WTC11 (cell line): ENCODE data around the gene AQP9. TPM values are rescaled to one million over a fixed set of nuclear protein-coding genes. Genes with fewer than 3 reads are reported as not detected.

Experiments used
- ATAC-seq: fragments of 200-7000 bp; cut with Tn5 transposase; 2 replicates; pipeline ENCODE4 v1.10.0; 2021; ENCODE audit warnings: mild to moderate bottlenecking, moderate library complexity
- CTCF ChIA-PET: fragments of 300-600 bp; sonication (Branson Sonifier 250); formaldehyde crosslinking; loops from one replicate; lab custom pipeline; 2021; ENCODE audit warnings: antibody characterized with exemption; lab: Charles Lee
- POLR2A ChIA-PET: fragments of 350-600 bp; sonication (Branson Sonifier 250); formaldehyde crosslinking; loops from one replicate; lab custom pipeline; 2021; ENCODE audit warnings: antibody characterized with exemption; lab: Charles Lee
- DNase-seq: peaks from one replicate; pipeline ENCODE4 v3.0.0; 2021; ENCODE audit warnings: low spot score
- H3K27ac Mint-ChIP-seq: 2 replicates; pipeline ENCODE4 v1.8.0; 2021; ENCODE audit warnings: mixed read lengths
- H3K27me3 Mint-ChIP-seq: 2 replicates; pipeline ENCODE4 v1.8.0; 2021; ENCODE audit warnings: low read depth, mild to moderate bottlenecking, moderate library complexity, mixed read lengths
- H3K36me3 Mint-ChIP-seq: 2 replicates; pipeline ENCODE4 v1.8.0; 2021; ENCODE audit warnings: mixed read lengths
- H3K4me1 Mint-ChIP-seq: 2 replicates; pipeline ENCODE4 v1.8.0; 2022; ENCODE audit warnings: mixed read lengths
- H3K4me3 Mint-ChIP-seq: 2 replicates; pipeline ENCODE4 v1.8.0; 2021; ENCODE audit warnings: mild to moderate bottlenecking, moderate library complexity, mixed read lengths
- H3K9me3 Mint-ChIP-seq: 2 replicates; pipeline ENCODE4 v1.8.0; 2021; ENCODE audit warnings: mixed read lengths
- ESRRA ChIP-seq: sonication (generic); formaldehyde crosslinking; IDR thresholded peaks from 2 replicates; pipeline ENCODE4 v1.8.1; 2022; ENCODE audit warnings: mild to moderate bottlenecking, missing genetic modification reagents, borderline replicate concordance
- MYBL2 ChIP-seq: sonication (generic); formaldehyde crosslinking; IDR thresholded peaks from 2 replicates; pipeline ENCODE4 v1.8.1; 2023; ENCODE audit warnings: mild to moderate bottlenecking, moderate library complexity, missing genetic modification reagents
- RELA ChIP-seq: sonication (generic); formaldehyde crosslinking; IDR thresholded peaks from 2 replicates; pipeline ENCODE4 v1.8.1; 2022; ENCODE audit warnings: missing genetic modification reagents, mild to moderate bottlenecking, borderline replicate concordance
- SMAD3 ChIP-seq: sonication (generic); formaldehyde crosslinking; IDR thresholded peaks from 2 replicates; pipeline ENCODE4 v1.8.0; 2022; ENCODE audit warnings: missing genetic modification reagents, mild to moderate bottlenecking, borderline replicate concordance
- SOX15 ChIP-seq: fragments of 250-450 bp; sonication (Bioruptor Pico); IDR thresholded peaks from 2 replicates; pipeline ENCODE4 v1.9.0; 2021; ENCODE audit warnings: mild to moderate bottlenecking
- ZBTB21 ChIP-seq: sonication (generic); formaldehyde crosslinking; IDR thresholded peaks from 2 replicates; pipeline ENCODE4 v1.8.1; 2023; ENCODE audit warnings: mild to moderate bottlenecking, missing genetic modification reagents, borderline replicate concordance
- ZNF263 ChIP-seq: sonication (generic); formaldehyde crosslinking; IDR thresholded peaks from 2 replicates; pipeline ENCODE4 v1.8.1; 2022; ENCODE audit warnings: low read depth, mild to moderate bottlenecking, moderate library complexity, missing genetic modification reagents
- ZNF317 ChIP-seq: sonication (generic); formaldehyde crosslinking; IDR thresholded peaks from 2 replicates; pipeline ENCODE4 v1.8.1; 2023; ENCODE audit warnings: low read depth, mild to moderate bottlenecking, moderate library complexity, missing genetic modification reagents, borderline replicate concordance
- ZNF416 ChIP-seq: fragments of 250-450 bp; sonication (Bioruptor Pico); IDR thresholded peaks from 2 replicates; pipeline ENCODE4 v1.9.0; 2021; ENCODE audit warnings: mild to moderate bottlenecking, inconsistent platforms
- total RNA-seq: library from RNA; stranded (reverse); gene quantifications from 3 replicates; pipeline ENCODE4 v1.2.3, GENCODE V29; 2021
- TF ChIP-seq, protein P1 (sequence below): sonication (generic); formaldehyde crosslinking; IDR thresholded peaks from 2 replicates; pipeline ENCODE4 v1.8.1; 2022; ENCODE audit warnings: mild to moderate bottlenecking, missing genetic modification reagents, moderate library complexity, borderline replicate concordance
- TF ChIP-seq, protein P2 (sequence below): sonication (generic); formaldehyde crosslinking; IDR thresholded peaks from 2 replicates; pipeline ENCODE4 v1.8.0; 2022; ENCODE audit warnings: mild to moderate bottlenecking, missing genetic modification reagents
- TF ChIP-seq, protein P3 (sequence below): sonication (generic); formaldehyde crosslinking; IDR thresholded peaks from 2 replicates; pipeline ENCODE4 v1.8.0; 2022; ENCODE audit warnings: mild to moderate bottlenecking, missing genetic modification reagents
- TF ChIP-seq, protein P4 (sequence below): sonication (generic); formaldehyde crosslinking; IDR thresholded peaks from 2 replicates; pipeline ENCODE4 v1.8.1; 2023; ENCODE audit warnings: mild to moderate bottlenecking, missing genetic modification reagents, moderate library complexity
- TF ChIP-seq, protein P5 (sequence below): sonication (generic); formaldehyde crosslinking; IDR thresholded peaks from 2 replicates; pipeline ENCODE4 v1.8.0; 2023; ENCODE audit warnings: mild to moderate bottlenecking, missing genetic modification reagents
- TF ChIP-seq, protein P6 (sequence below): sonication (generic); formaldehyde crosslinking; IDR thresholded peaks from 2 replicates; pipeline ENCODE4 v1.8.1; 2022; ENCODE audit warnings: missing genetic modification reagents, borderline replicate concordance

AQP9 gene
- total RNA-seq, 1 experiment from 2014 or later: 0.07 TPM

DNA sequence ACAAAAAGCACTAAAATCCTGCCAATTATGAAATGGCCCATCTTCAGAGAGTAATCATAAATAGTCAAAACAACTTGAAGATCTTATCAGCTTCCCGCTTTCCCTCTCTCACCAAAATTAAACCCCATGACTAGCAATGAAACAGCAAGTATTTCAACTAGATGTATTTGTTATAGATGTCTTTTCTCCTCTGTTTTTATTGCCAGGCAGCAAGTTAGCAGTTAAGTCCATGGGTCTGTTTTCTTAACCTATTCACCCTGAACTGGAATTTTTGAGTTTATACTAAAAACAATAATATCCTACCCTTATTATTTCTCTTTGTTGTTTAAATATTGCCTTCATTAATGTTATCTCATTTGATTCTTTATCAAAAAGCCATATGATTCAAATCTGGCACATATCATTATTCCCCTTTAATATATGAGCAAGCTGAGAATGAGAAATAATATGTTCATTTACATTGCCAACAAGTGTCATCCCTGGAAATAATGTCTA is 23.3 kb downstream of the AQP9 start (continued):
- no peak for TF ChIP-seq SOX15

DNA sequence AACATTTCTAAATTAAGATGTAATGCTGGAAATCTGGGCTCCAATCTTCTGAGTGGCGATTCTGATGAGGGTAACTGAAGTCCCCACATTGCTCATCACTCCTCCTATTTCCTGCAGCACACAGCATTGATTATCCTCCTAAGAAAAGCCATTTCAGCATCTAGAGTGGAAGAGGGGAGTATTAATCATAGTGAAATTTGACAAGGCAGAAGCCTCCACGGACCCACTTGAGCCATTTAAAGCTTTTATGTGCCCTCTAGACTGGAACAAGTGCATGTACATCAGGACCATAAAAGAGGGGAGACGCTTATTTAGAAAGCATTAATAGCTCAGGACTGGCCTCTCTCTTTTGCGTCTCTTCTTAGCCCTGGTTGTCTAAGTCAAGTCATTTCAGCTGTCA is 25.8 kb downstream of the AQP9 start:
- no peak for DNase-seq
- ChIA-PET CTCF (interaction anchor here (1.0 to 1.2 kb wide), 2 partner anchors 86 to 93 kb away, joined by 3 to 6 read pairs; no protein-coding TSS in a partner anchor), POLR2A (no interaction called here)
- H3K27ac Mint-ChIP-seq: no peak overlapping the region
- no peaks in the 10 kb centered on the region for H3K36me3 Mint-ChIP-seq
- H3K4me3 Mint-ChIP-seq: no peak overlapping the region
- H3K4me1 Mint-ChIP-seq: no peaks in the 10 kb centered on the region
- ATAC-seq: no peak
- H3K9me3 Mint-ChIP-seq: no peaks in the 10 kb centered on the region
- peaks cover 7% of the 10 kb centered on the region; the same call in 1 of the 2 replicates for H3K27me3 Mint-ChIP-seq
- TF ChIP-seq RELA (CRISPR knock-in tag) (no peak), SMAD3 (no peak), MYBL2 (CRISPR knock-in tag) (no peak), ESRRA (CRISPR knock-in tag) (no peak), ZNF416 (CRISPR knock-in tag) (no peak), ZNF317 (no peak), ZNF263 (CRISPR knock-in tag) (no peak)
- TF ChIP-seq, protein P1, sequence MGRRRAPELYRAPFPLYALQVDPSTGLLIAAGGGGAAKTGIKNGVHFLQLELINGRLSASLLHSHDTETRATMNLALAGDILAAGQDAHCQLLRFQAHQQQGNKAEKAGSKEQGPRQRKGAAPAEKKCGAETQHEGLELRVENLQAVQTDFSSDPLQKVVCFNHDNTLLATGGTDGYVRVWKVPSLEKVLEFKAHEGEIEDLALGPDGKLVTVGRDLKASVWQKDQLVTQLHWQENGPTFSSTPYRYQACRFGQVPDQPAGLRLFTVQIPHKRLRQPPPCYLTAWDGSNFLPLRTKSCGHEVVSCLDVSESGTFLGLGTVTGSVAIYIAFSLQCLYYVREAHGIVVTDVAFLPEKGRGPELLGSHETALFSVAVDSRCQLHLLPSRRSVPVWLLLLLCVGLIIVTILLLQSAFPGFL (CRISPR knock-in tag): no peak
- TF ChIP-seq, protein P2, sequence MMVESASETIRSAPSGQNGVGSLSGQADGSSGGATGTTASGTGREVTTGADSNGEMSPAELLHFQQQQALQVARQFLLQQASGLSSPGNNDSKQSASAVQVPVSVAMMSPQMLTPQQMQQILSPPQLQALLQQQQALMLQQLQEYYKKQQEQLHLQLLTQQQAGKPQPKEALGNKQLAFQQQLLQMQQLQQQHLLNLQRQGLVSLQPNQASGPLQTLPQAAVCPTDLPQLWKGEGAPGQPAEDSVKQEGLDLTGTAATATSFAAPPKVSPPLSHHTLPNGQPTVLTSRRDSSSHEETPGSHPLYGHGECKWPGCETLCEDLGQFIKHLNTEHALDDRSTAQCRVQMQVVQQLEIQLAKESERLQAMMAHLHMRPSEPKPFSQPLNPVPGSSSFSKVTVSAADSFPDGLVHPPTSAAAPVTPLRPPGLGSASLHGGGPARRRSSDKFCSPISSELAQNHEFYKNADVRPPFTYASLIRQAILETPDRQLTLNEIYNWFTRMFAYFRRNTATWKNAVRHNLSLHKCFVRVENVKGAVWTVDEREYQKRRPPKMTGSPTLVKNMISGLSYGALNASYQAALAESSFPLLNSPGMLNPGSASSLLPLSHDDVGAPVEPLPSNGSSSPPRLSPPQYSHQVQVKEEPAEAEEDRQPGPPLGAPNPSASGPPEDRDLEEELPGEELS (CRISPR knock-in tag): no peak
- TF ChIP-seq, protein P3, sequence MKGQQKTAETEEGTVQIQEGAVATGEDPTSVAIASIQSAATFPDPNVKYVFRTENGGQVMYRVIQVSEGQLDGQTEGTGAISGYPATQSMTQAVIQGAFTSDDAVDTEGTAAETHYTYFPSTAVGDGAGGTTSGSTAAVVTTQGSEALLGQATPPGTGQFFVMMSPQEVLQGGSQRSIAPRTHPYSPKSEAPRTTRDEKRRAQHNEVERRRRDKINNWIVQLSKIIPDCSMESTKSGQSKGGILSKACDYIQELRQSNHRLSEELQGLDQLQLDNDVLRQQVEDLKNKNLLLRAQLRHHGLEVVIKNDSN (CRISPR knock-in tag): no peak
- TF ChIP-seq, protein P4, sequence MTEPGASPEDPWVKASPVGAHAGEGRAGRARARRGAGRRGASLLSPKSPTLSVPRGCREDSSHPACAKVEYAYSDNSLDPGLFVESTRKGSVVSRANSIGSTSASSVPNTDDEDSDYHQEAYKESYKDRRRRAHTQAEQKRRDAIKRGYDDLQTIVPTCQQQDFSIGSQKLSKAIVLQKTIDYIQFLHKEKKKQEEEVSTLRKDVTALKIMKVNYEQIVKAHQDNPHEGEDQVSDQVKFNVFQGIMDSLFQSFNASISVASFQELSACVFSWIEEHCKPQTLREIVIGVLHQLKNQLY (CRISPR knock-in tag): no peak
- TF ChIP-seq, protein P5, sequence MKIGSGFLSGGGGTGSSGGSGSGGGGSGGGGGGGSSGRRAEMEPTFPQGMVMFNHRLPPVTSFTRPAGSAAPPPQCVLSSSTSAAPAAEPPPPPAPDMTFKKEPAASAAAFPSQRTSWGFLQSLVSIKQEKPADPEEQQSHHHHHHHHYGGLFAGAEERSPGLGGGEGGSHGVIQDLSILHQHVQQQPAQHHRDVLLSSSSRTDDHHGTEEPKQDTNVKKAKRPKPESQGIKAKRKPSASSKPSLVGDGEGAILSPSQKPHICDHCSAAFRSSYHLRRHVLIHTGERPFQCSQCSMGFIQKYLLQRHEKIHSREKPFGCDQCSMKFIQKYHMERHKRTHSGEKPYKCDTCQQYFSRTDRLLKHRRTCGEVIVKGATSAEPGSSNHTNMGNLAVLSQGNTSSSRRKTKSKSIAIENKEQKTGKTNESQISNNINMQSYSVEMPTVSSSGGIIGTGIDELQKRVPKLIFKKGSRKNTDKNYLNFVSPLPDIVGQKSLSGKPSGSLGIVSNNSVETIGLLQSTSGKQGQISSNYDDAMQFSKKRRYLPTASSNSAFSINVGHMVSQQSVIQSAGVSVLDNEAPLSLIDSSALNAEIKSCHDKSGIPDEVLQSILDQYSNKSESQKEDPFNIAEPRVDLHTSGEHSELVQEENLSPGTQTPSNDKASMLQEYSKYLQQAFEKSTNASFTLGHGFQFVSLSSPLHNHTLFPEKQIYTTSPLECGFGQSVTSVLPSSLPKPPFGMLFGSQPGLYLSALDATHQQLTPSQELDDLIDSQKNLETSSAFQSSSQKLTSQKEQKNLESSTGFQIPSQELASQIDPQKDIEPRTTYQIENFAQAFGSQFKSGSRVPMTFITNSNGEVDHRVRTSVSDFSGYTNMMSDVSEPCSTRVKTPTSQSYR (CRISPR knock-in tag): no peak
- TF ChIP-seq, protein P6, sequence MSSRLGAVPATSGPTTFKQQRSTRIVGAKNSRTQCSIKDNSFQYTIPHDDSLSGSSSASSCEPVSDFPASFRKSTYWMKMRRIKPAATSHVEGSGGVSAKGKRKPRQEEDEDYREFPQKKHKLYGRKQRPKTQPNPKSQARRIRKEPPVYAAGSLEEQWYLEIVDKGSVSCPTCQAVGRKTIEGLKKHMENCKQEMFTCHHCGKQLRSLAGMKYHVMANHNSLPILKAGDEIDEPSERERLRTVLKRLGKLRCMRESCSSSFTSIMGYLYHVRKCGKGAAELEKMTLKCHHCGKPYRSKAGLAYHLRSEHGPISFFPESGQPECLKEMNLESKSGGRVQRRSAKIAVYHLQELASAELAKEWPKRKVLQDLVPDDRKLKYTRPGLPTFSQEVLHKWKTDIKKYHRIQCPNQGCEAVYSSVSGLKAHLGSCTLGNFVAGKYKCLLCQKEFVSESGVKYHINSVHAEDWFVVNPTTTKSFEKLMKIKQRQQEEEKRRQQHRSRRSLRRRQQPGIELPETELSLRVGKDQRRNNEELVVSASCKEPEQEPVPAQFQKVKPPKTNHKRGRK (CRISPR knock-in tag): no peak

DNA sequence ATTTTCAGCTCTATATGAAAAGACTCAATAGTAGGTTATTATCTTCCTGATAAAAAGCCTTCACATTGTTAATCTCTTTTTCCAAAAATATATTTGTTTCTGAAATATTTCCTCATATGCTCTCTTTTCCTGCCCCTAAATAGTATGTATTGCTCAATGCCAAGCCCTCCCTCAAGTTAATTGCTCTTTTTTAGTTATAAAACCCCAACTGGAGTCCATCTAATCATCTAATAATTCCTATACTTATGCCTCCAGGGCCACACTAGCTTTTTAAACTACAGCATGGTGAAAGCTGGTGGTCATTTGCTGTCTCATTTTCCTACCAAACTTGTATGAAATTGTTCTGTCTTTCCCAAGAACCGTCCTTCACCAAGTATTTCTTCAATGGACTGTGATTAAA is 26.7 kb downstream of the AQP9 start:
- DNase-seq (no peak), ATAC-seq (no peak)
- no peaks in the 10 kb centered on the region for H3K9me3 Mint-ChIP-seq
- ChIA-PET CTCF (interaction anchor here (1.0 to 1.2 kb wide), 2 partner anchors 87 to 94 kb away, joined by 3 to 6 read pairs; no protein-coding TSS in a partner anchor), POLR2A (no interaction called here)
- H3K36me3 Mint-ChIP-seq: no peaks in the 10 kb centered on the region
- H3K27ac Mint-ChIP-seq: no peak overlapping the region
- no peaks in the 10 kb centered on the region for H3K4me1 Mint-ChIP-seq
- no peak overlapping the region for H3K4me3 Mint-ChIP-seq
- TF ChIP-seq ZBTB21 (CRISPR knock-in tag): no peak
- H3K27me3 Mint-ChIP-seq: peaks cover 7% of the 10 kb centered on the region; the same call in 1 of the 2 replicates
